C1 segment of cervical spinal cord (tissue), 14 donors: ENCODE results near the gene RAB5A.
A peak's percentile ranks its signal among the peaks of the same experiment; 100 is the strongest.
"Not testable (repeated sequence)": the region's sequence is repeated elsewhere in the genome, so short reads cannot be mapped to it uniquely, and the experiment has no call there.

Experiments used
- DNase-seq, 14 donors: peaks; one replicate each; lab custom pipeline; 2025; lab: John Stamatoyannopoulos, UW

The RAB5A gene, protein sequence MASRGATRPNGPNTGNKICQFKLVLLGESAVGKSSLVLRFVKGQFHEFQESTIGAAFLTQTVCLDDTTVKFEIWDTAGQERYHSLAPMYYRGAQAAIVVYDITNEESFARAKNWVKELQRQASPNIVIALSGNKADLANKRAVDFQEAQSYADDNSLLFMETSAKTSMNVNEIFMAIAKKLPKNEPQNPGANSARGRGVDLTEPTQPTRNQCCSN

GRCh38 chr3:19946832-19947548 lies at the start of gene RAB5A:
TSS of gene RAB5A (plus strand) at chr3:19947097. CDS start at chr3:19950899, 3,802 bp downstream.
- DNase-seq: peak; percentile 67 to 97 (median 94)

DNA sequence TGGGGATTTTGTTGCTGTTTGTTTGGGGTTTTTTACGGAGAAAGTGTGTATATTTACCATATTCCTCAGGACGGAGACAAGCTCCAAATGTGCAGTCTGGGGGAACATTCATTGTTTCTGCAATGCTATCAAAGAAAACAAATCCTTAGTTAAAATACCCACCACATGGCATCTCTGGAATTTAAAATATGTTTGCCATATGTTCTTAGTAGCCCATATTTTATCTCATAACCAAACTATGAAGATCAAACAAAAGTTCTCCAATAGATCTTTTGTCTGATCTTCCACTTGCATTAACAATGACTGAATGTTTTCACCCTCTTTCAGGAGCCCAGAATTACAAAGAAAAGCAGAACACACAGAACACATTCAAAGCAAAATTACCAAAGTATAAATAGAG lies 48.2 kb upstream of the RAB5A start:
- DNase-seq: no peak

DNA sequence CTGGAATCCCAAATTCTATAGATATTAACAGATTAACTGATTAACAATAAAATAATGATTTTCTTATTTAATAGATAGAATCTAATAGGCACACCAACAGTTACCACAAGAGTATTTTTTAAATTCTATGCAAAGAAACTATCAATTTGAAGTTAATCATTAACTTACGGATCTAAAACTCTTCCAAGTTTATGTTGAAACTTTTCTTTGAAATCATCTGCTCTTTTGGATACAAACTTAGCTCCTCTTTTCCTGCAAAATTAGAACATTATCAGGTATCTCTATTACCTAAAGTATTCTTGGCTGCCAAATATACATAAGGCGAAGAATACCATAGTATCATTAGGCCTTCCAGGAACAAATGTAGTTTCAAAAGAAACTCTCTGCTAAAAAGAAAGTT lies 47.6 kb upstream of the RAB5A start:
- no peak for DNase-seq

DNA sequence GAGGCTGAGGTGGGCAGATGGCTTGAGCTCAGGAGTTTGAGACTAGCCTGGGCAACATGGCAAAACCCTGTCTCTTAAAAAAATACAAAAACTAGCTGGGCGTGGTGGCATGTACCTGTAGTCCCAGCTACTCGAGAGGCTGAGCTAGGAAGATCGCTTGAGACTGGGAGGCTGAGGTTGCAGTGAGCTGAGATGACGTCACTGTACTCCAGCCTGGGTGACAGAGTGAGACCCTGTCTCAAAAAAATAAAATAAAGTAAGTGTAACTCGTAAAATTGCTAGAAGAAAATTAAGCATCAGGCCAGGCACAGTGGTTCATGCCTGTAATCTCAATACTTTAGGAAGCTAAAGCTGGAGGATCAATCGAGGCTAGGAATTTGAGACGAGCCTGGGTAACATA lies 47.1 kb upstream of the RAB5A start:
- not testable (repeated sequence) for DNase-seq

GRCh38 chr3:19901337-19901736 lies 45.6 kb upstream of the RAB5A start:
- DNase-seq: no peak

GRCh38 chr3:19901918-19902317 lies 45.0 kb upstream of the RAB5A start:
- DNase-seq: no peak

DNA sequence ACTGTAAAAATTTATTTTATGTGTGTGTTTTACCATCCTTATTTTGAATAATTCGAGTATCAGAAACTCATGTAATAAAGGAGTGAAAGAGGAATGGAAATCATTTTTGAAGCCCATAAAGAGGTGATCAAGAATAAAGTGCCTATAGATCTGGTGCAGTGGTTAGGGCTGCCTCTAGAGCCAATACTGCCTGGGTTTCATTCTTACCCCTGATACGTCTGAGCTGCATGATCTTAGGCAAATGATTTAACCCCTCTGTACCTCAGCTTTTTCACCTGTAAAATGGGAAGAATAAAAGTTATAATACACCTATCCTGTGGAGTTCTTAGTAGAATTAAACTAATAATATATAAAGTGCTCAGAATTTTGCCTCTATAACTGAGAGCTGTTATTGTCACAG lies 43.2 kb upstream of the RAB5A start:
- no peak for DNase-seq

GRCh38 chr3:19907523-19907922 lies 39.4 kb upstream of the RAB5A start:
- DNase-seq: no peak

- DNase-seq: no peak
Measured at GRCh38 chr3:19911452-19911851, 35.4 kb upstream of the RAB5A start.

- DNase-seq: no peak
Measured at GRCh38 chr3:19917167-19917566, 29.7 kb upstream of the RAB5A start.

GRCh38 chr3:19920401-19921080 lies 26.4 kb upstream of the RAB5A start:
- DNase-seq: no peak

DNA sequence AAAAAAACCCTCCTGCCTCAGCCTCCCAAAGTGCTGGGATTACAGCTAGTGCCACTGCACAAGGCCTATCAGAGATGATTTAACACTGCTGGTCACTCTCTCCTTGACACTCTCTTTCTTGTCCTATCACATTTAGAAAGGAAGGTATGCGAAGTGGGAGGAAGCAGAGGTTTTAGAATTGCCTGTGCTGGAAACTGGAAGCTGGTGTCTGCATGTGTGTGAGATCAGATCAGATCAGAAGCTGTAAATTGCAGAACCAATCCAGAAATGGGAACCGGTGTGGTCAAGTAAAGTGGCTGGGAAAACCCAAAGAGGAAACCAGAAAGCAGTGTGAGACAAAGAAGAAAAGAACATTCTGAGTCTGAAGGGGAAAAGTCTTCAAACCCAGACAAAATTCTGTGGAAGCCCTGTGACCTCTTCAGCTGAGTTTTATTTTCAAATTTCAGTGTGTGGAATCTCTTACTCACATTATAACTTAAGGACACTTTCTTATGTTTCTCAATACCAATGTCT lies 15.7 kb upstream of the RAB5A start:
- DNase-seq: peak in 5 of 14 donors; percentile 2 to 21 (median 4)

GRCh38 chr3:19931767-19932188 lies 15.1 kb upstream of the RAB5A start:
- no peak for DNase-seq

- DNase-seq: no peak
Measured at GRCh38 chr3:19932422-19932821, 14.5 kb upstream of the RAB5A start.

DNA sequence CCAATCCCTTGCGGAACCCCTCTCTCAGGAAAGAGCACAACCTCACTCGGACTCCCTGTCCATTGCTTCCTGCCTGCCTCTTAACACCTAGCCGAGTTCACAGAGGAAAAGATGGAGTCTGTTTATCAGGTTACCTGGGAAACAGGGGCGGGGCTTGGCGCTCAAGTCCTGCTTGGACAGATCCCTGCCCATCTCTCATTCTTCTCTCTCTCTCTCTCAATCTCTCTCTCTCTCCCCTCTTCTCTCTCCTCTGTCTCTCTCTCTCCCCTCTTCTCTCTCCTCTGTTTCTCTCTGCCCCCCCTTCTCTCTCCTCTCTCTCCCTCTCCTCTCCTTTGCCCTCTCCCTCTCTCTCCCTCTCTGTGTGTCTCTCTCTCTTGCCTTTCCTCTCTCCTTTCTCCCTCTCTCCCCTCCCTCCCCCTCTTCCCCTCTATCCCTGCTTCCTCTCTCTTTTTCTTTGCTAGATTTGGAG lies 12.8 kb upstream of the RAB5A start, which contains the start of gene EFHB:
Gene EFHB (minus strand): TSS at position 120 of the 469 bp plus-strand sequence. CDS start 199 bp downstream, outside the sequence.
- no peak for DNase-seq

DNA sequence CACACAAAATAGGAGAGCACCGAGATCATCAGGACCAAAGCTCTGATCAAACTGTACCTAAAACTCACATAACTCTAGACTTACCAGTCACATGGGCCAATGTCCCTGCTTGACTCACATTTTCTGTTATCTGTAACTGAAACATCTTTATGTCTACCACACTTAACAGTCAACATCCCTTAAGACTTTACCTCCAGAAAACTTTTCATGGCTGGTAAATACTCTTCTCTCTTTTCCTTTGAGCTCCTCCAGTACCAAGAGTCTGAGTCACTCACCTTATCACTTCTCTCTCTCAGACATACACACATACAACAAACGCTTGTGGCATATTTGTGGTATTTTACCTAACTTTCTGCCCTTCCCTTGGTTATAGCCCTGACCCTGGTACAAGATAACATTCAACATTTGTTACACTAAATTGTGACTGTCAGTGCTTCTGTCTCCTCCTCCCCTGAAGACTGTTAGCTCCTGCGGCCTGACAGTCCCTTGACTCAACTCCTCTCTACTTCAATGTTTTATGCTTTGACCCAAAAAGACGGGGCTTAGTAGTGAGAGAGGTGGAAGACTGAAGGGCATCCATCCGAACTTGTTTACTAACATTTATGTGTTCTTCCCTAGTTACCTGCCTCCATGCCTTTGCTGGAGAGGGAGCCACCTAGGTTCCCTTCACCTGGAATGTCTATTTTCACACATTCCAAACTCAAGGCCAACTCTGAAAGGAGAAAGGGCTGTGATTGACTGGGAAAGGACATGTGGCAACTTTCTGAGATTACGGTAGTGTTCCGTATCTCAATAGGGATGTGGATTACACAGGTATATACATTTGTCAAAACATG lies 9.2 kb upstream of the RAB5A start:
- DNase-seq: no peak

- DNase-seq: no peak
Measured at GRCh38 chr3:19938295-19938627, 8.6 kb upstream of the RAB5A start.

DNA sequence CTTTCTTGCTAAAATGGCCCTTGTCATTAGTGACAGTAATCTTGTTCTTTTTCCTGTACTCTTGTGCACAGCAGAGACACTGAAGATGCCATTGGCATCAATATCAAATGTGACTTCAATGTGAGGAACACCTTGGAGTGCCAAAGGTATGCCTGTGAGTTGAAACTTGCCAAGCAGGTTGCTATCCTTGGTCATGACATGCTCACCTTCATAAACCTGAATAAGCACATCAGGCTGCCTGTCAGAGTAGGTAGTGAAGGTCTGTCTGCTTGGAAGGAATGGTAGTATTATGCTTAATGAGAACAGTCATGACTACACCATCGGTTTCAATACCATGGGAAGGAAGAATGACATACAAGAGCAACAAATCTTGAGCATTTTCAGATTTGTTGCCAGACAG lies 6.3 kb upstream of the RAB5A start:
- no peak for DNase-seq

DNA sequence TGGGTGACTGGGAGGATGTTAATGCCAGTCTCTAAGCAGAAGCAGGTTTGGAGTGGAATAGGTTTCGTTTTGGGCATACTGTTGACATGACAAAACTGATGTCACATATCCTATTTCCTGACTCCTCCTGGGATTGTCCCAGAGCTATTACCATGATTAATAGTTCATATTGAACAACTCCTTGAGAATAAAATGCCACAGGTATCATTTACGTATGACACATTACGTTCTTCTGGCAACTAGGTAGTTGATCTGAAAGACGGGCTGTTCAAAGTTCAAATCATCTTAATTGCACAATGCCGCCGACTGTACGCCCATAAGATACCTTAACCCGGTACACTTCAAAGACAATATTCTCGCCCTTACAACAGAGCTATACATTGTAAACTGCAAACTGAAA lies 1.4 kb upstream of the RAB5A start:
- no peak for DNase-seq

- DNase-seq: peak in 6 of 14 donors; percentile 6 to 72 (median 36)
Measured at GRCh38 chr3:19945969-19946831, 697 bp upstream of the RAB5A start.
